HG02840 (cell line): ENCODE data around the gene BTBD16.

ENCODE experiments used
- ATAC-seq: cut with Tn5 transposase; IDR thresholded peaks from one replicate; pipeline ENCODE4 v1.9.1; 2021; ENCODE audit warnings: mild to moderate bottlenecking, moderate library complexity, moderate number of reproducible peaks; ENCODE audit not compliant: unreplicated experiment, low FRiP score

Gene BTBD16

GRCh38 chr10:122267849-122268737 lies 3.0 kb upstream of the BTBD16 start:
- ATAC-seq = no peak

GRCh38 chr10:122269059-122269687 lies 1.9 kb upstream of the BTBD16 start:
- ATAC-seq = no peak

- no peak for ATAC-seq
These were observed 3.0 kb downstream of the BTBD16 start for GRCh38 chr10:122273966-122274545.

DNA sequence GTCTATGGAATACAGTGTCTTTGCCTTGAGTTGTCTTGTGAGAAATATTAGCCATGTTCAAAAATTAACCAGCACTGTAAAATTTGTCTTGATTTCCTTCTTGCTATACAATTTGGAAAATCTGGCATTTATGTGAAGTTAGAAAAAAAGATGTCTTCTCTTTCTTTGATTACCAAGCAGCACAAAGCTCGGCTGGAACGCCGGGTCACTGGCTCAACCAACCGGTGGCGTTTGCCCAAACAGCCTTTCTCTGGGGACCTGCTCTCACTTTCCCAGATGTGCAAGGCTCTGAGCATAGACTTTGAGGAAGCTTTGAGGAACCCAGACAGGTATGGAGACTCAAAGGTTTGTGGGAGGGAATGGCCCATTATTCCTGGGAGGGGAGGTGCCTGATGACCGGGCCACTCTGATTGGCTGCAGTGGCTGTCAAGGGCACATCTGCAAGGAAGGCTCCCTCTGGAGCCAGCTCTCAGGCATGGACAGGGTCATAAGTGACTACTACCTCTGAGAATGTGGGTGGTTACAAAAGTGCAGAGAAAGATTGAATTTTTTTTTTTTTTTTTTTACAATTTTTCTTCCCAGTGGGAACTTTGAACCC lies 5.6 kb downstream of the BTBD16 start:
- no peak for ATAC-seq

DNA sequence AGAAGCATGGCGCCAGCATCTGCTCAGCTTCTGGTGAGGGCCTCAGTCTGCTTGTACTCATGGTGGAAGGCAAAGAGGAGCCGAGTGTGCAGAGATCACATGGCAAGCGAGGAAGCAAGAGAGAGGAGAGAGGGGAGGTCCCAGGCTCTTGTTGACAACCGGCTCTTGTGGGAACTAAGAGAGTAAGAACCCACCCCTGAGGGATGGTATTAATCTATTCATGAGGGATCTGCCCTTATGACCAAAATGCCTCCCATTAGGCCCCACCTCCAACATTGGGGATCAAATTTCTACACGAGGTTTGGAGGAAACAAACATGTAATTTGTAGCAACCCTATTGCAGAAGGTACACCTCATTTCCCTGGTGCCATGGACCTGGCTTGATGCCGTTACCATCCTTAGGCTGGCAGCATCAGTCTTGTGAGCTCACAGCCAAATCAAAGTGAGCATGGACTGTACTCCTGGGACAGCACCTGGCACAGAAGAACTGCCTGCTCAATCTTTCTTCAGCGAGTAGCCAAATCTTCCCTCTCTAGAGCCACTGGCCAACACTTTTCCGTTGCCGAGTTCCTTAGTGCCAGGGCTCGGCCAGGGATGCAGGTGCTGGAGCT lies 6.5 kb downstream of the BTBD16 start:
- ATAC-seq = no peak

- ATAC-seq = no peak
These were observed 8.6 kb downstream of the BTBD16 start for GRCh38 chr10:122279725-122280141.

DNA sequence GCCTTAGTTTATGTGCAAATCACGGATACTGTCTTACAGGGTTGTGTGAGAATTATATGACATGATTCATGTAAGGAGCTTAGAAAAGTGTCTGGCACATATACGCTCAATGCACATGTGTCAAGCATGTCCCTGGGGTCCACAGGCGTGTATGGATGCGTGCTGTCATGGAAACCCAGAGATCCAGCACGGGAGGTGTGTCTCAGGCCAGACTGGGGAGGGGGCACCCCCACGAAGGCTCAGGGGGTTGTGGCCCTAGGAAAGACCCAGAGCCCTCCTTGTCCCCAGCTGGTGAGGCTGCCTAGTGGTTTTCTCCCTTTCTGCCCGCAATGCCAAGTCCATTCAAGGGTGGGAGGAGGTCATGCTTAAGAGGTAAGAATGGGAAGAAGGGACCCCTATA lies 9.1 kb downstream of the BTBD16 start:
- no peak for ATAC-seq

- no peak for ATAC-seq
These were observed 10.0 kb downstream of the BTBD16 start for GRCh38 chr10:122281018-122281626.

- ATAC-seq = no peak
These were observed 10.7 kb downstream of the BTBD16 start for GRCh38 chr10:122281751-122282150.

DNA sequence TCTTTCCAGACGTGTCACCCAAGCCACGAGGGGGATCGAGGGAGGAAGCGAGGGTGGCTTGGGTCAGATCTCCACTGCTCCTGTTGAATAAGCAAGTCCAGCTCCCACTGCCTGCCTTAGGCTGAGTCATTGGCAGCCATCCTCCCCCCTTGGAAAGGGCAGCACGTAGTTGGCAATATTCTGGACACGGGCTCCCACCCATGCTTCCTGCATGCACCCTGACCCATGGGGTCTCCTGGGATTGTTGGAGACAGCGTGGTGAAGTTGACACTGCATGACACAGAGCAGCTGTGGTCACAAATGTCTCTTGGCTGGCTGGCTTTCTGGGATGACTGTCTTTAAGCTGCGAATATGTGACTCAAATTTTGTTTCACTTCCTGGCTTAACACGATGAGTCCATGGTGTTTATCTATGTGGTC lies 11.2 kb downstream of the BTBD16 start:
- ATAC-seq = no peak

DNA sequence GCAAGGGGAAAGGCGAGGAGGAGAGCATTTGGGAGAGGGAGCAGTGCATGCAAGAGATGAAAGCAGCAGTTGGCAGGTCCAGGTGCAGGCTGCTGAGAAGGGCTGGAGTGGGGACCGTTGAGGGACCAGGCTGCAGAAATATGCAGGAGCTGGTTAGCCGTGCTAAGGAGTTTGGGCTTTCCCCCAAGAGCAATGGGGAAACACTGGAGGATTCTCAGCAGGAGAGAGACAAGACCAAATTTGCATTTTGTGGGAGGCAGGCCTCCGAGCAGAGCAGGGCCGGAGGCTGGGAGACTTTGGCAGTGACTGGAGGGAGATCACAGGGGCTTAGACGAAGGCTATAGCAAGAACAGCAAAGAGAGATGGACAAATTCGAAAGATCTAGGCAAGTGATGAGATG lies 11.8 kb downstream of the BTBD16 start:
- no peak for ATAC-seq

GRCh38 chr10:122285506-122286444 lies 14.7 kb downstream of the BTBD16 start:
- ATAC-seq = no peak

- ATAC-seq = no peak
These were observed 15.8 kb downstream of the BTBD16 start for GRCh38 chr10:122286867-122287266.

- ATAC-seq = no peak
These were observed 16.5 kb downstream of the BTBD16 start for GRCh38 chr10:122287570-122287969.

DNA sequence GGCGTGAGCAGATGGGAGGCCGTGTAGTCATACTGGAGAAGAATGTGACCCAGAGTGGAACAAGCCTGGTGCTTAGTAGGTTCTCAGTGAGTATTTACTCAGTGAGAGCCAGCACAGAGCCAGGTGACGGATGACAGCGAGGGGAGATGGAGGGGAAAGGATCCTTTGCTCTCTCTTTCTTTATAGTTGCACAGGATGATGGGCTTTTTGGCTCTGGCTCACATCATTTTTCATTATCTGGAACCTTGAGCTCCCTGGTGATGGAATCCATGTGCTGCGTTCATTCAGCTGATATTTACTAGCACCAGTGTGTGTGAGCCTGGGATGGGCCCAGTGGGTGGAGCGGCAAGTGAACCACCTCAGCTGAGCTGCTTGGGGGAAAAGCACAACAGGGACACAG lies 17.2 kb downstream of the BTBD16 start:
- no peak for ATAC-seq

DNA sequence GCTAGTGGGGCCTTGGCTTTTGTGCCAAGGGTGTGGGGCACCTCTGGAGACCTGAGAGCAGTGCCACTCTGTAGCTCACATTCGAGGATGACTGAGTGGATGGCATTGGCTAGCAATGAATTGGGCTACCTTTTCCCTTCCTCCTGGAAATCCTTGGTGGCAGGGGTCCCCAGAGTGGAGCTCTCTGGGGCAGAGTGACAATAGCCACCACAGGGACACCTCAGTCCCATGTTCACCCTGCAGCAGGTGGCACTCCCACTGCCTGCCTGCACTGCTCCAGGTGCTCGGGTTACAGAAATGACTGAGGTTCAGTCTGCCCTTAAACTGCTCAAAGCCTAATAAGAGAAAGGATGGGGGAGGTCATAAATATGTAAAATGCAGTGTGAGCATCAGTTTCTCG lies 17.8 kb downstream of the BTBD16 start:
- no peak for ATAC-seq

GRCh38 chr10:122290334-122290733 lies 19.2 kb downstream of the BTBD16 start:
- ATAC-seq = no peak

- no peak for ATAC-seq
These were observed 19.9 kb downstream of the BTBD16 start for GRCh38 chr10:122290833-122291532.

GRCh38 chr10:122291739-122292138 lies 20.6 kb downstream of the BTBD16 start:
- no peak for ATAC-seq
